MCF 10A (cell line): Measurements from ENCODE around the gene TNFAIP2. TPM values are rescaled to one million over a fixed set of nuclear protein-coding genes. Genes with fewer than 3 reads are reported as not detected.
A peak's percentile ranks its signal among the peaks of the same experiment; 100 is the strongest.

Experiments used
- BruUV-seq: library from RNA; stranded (reverse); fragments of 400-500 nt; replicated peaks from 2 replicates; lab custom pipeline; 2021; lab: Mats Ljungman, UMichigan
- CTCF ChIA-PET: fragments of 300-600 bp; sonication (Branson Sonifier 250); formaldehyde crosslinking; extraction: SDS; loops from one replicate; lab custom pipeline; 2021; ENCODE audit warnings: antibody characterized with exemption, inconsistent platforms; lab: Yijun Ruan, JAX
- POLR2A ChIA-PET: fragments of 300-600, 350-650 bp; sonication (Branson Sonifier 250); formaldehyde crosslinking; extraction: SDS; loops from one replicate; lab custom pipeline; 2020; ENCODE audit warnings: antibody characterized with exemption, inconsistent platforms; lab: Yijun Ruan, JAX
- DNase-seq: peaks from one replicate; pipeline ENCODE4 v3.0.0-alpha.2; 2018; ENCODE audit not compliant: unreplicated experiment
- H3K27ac Mint-ChIP-seq: one replicate; pipeline ENCODE4 v1.8.0; 2022; ENCODE audit warnings: mild to moderate bottlenecking, low read depth, mixed read lengths; ENCODE audit not compliant: unreplicated experiment
- H3K27me3 Mint-ChIP-seq: one replicate; pipeline ENCODE4 v1.8.0; 2022; ENCODE audit warnings: mixed read lengths; ENCODE audit not compliant: insufficient read depth, unreplicated experiment
- H3K36me3 Mint-ChIP-seq: one replicate; pipeline ENCODE4 v1.8.0; 2022; ENCODE audit warnings: mild to moderate bottlenecking, moderate library complexity, mixed read lengths; ENCODE audit not compliant: insufficient read depth, unreplicated experiment
- H3K4me1 Mint-ChIP-seq: one replicate; pipeline ENCODE4 v1.8.0; 2022; ENCODE audit warnings: mixed read lengths; ENCODE audit not compliant: insufficient read depth, unreplicated experiment
- H3K4me3 Mint-ChIP-seq: one replicate; pipeline ENCODE4 v1.8.0; 2022; ENCODE audit warnings: mild to moderate bottlenecking, moderate library complexity, mixed read lengths; ENCODE audit not compliant: unreplicated experiment
- H3K9me3 Mint-ChIP-seq: one replicate; pipeline ENCODE4 v1.8.0; 2022; ENCODE audit warnings: mixed read lengths; ENCODE audit not compliant: unreplicated experiment
- intact Hi-C: fragments of 100-400 bp; cut with micrococcal nuclease; formaldehyde crosslinking; loops from 2 replicates; pipeline ENCODE4 v1.14.1; 2022
- total RNA-seq: library from RNA; stranded (reverse); gene quantifications from 2 replicates; pipeline ENCODE4 v1.2.3, GENCODE V29; 2022
- TF ChIP-seq, protein P1 (sequence below): fragments of 200-600 bp; IDR thresholded peaks from one replicate; pipeline ENCODE4 v1.8.0; 2022; ENCODE audit warnings: antibody characterized with exemption, mild to moderate bottlenecking; ENCODE audit not compliant: unreplicated experiment

Gene TNFAIP2
- total RNA-seq, 1 experiment from 2014 or later: 19.1 TPM

DNA sequence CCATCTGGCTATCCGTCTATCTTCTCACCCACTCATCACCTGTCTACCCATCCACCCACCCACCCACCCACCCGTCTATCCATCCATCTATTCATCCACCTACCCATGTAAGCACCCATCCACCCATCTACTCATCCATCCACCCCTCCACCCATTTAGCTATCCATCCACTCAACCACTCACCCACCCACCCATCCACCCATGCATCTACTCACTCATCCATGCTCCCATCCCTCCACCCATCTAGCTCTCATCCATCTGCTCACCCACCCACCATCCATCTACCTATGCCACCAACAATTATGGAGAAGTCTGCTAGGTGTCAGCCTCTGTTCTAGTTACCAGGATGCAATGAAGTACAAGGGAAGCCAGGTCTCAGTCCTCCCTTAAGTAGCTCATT, 11.1 kb downstream of the TNFAIP2 start:
- H3K27me3 Mint-ChIP-seq: no peaks in the 10 kb centered on the region
- H3K9me3 Mint-ChIP-seq: no peaks in the 10 kb centered on the region
- peaks cover 28% of the 10 kb centered on the region for H3K4me1 Mint-ChIP-seq
- TF ChIP-seq, protein P1, sequence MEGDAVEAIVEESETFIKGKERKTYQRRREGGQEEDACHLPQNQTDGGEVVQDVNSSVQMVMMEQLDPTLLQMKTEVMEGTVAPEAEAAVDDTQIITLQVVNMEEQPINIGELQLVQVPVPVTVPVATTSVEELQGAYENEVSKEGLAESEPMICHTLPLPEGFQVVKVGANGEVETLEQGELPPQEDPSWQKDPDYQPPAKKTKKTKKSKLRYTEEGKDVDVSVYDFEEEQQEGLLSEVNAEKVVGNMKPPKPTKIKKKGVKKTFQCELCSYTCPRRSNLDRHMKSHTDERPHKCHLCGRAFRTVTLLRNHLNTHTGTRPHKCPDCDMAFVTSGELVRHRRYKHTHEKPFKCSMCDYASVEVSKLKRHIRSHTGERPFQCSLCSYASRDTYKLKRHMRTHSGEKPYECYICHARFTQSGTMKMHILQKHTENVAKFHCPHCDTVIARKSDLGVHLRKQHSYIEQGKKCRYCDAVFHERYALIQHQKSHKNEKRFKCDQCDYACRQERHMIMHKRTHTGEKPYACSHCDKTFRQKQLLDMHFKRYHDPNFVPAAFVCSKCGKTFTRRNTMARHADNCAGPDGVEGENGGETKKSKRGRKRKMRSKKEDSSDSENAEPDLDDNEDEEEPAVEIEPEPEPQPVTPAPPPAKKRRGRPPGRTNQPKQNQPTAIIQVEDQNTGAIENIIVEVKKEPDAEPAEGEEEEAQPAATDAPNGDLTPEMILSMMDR: no peak
- CTCF ChIA-PET: interaction anchor here (1.4 to 1.5 kb wide), 2 partner anchors 29 to 158 kb away, joined by 3 to 6 read pairs; no protein-coding TSS in a partner anchor
- DNase-seq: no peak
- intact Hi-C loops: no loop called here
- POLR2A ChIA-PET: no interaction called here
- no peak overlapping the region for H3K4me3 Mint-ChIP-seq
- H3K27ac Mint-ChIP-seq: no peak overlapping the region
- no TSS peak for BruUV-seq
- H3K36me3 Mint-ChIP-seq: peaks cover 11% of the 10 kb centered on the region

DNA sequence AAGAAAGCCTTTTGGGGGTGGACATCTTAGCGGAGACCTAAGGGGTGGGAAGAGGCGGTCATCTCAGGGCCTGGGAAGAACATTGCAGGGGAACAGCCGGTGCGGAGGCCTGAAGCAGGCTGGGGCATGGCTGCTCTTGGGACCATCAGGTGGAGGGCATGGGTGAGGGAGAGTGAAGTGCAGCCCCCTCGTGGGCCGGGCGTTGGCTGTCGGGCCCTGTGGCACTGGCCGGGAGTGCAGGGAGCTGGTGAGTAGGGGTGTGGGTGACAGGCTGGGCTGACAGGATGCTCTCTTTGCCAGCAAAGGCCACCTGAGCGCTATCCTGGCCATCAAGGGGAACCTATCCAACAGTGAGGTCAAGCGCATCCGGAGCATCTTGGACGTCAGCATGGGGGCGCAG, 11.7 kb downstream of the TNFAIP2 start:
- H3K36me3 Mint-ChIP-seq: peaks cover 11% of the 10 kb centered on the region
- intact Hi-C loops: no loop called here
- no peaks in the 10 kb centered on the region for H3K27me3 Mint-ChIP-seq
- peaks cover 23% of the 10 kb centered on the region for H3K4me1 Mint-ChIP-seq
- no peak overlapping the region for H3K27ac Mint-ChIP-seq
- no peaks in the 10 kb centered on the region for H3K9me3 Mint-ChIP-seq
- no peak for DNase-seq
- H3K4me3 Mint-ChIP-seq: no peak overlapping the region
- TF ChIP-seq, protein P1: no peak
- BruUV-seq: no TSS peak
- POLR2A ChIA-PET: no interaction called here
- CTCF ChIA-PET: interaction anchor here (0.7 to 1.4 kb wide), 3 partner anchors 8 to 158 kb away, joined by 3 to 4 read pairs (median 3); no protein-coding TSS in a partner anchor

DNA sequence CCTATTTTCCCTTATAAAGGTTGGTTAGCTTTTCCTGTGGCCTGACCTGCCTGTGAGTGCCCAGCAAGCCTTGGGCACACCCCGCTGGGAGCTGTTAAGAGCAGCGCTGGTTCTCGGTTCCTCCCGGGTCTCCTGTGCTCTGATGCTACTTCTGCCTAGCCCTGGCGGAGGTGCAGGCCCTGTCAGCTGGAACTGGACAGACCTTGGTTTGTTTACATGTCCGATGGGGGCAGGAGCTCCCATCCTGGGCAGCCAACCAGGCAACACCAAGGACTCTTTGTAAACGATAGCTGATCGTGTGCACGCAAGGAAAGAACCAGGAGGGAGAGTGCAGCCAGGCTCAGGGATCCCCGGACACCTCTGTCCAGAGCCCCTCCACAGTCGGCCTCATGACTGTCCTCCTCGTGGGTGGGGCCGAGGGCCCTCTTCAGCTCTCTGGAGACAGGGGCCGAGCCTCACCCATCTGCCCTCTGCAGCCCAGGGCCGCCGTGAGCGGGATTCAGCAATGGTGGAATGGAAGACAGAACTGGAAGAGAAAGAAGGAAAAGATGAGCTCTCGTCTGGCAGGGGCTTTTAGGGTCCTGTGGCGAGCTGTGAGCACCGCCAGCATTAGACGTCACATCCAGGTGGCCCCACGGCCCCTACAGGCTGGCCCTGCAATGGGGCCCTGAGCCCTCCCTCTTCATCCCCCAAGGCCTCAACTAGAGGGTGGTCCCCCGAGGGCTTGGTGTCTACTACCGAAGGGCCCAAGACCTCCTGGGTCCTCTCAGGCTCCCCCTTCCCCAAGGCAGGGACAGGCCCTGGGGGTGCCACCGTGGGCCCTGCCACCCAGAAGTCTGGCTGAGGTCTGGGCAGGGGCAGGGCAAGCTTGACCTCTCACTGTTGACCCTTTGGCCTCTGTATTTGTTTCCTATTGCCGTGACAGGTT, 12.3 kb downstream of the TNFAIP2 start:
- Mint-ChIP-seq H3K4me1 (peaks cover 24% of the 10 kb centered on the region), H3K27ac (peak overlapping the region; percentile 62), H3K4me3 (no peak overlapping the region), H3K27me3 (no peaks in the 10 kb centered on the region), H3K36me3 (peaks cover 11% of the 10 kb centered on the region), H3K9me3 (no peaks in the 10 kb centered on the region)
- intact Hi-C loops: no loop called here
- DNase-seq: no peak
- TF ChIP-seq, protein P1: no peak
- ChIA-PET CTCF (interaction anchor here (0.6 to 1.3 kb wide), 4 partner anchors 8 to 258 kb away, joined by 3 to 4 read pairs (median 4); no protein-coding TSS in a partner anchor), POLR2A (interaction anchor here (0.6 to 1.7 kb wide), 2 partner anchors 199 to 250 kb away, joined by 4 read pairs; partner anchors contain the start of gene MARK3)
- no TSS peak for BruUV-seq
